SK-N-SH treated with all-trans-retinoic acid at 6 μM for 48 hours (cell line): ENCODE measurements around the gene HIVEP3.
A peak's percentile ranks its signal among the peaks of the same experiment; 100 is the strongest.

ENCODE experiments used
- ATAC-seq: fragments of 200-7000 bp; cut with Tn5 transposase; 3 replicates; pipeline ENCODE4 v1.9.1; 2020; ENCODE audit warnings: mild to moderate bottlenecking, moderate library complexity
- BACH2 ChIP-seq: fragments of 250-450 bp; sonication (Bioruptor Pico); IDR thresholded peaks from 2 replicates; pipeline ENCODE4 v1.9.0; 2021; ENCODE audit warnings: mild to moderate bottlenecking, borderline replicate concordance
- CSDC2 ChIP-seq: fragments of 250-450 bp; sonication (Bioruptor Pico); IDR thresholded peaks from 2 replicates; pipeline ENCODE4 v1.5.0; 2020; ENCODE audit warnings: mild to moderate bottlenecking, moderate library complexity
- ESRRG ChIP-seq: fragments of 250-450 bp; sonication (Bioruptor Pico); IDR thresholded peaks from 2 replicates; pipeline ENCODE4 v1.6.1; 2021; ENCODE audit warnings: mild to moderate bottlenecking
- GLIS3 ChIP-seq: fragments of 250-450 bp; sonication (Bioruptor Pico); IDR thresholded peaks from 2 replicates; pipeline ENCODE4 v1.5.0; 2020; ENCODE audit warnings: mild to moderate bottlenecking, moderate library complexity
- OSR1 ChIP-seq: fragments of 250-450 bp; sonication (Bioruptor Pico); IDR thresholded peaks from 2 replicates; pipeline ENCODE4 v1.8.0; 2022; ENCODE audit warnings: moderate library complexity, mild to moderate bottlenecking, inconsistent platforms
- PPARA ChIP-seq: fragments of 250-450 bp; sonication (Bioruptor Pico); IDR thresholded peaks from 2 replicates; pipeline ENCODE4 v1.5.0; 2020; ENCODE audit warnings: mild to moderate bottlenecking, borderline replicate concordance
- RARB ChIP-seq: fragments of 250-450 bp; sonication (Bioruptor Pico); IDR thresholded peaks from 2 replicates; pipeline ENCODE4 v1.8.0; 2021; ENCODE audit warnings: mild to moderate bottlenecking, moderate library complexity
- SNAI2 ChIP-seq: fragments of 250-450 bp; sonication (Bioruptor Pico); IDR thresholded peaks from 2 replicates; pipeline ENCODE4 v1.5.0; 2020; ENCODE audit warnings: mild to moderate bottlenecking, moderate library complexity
- TCF4 ChIP-seq: fragments of 250-450 bp; sonication (Bioruptor Pico); IDR thresholded peaks from 2 replicates; pipeline ENCODE4 v1.8.0; 2021; ENCODE audit warnings: mild to moderate bottlenecking, moderate library complexity, borderline replicate concordance
- ZFP3 ChIP-seq: fragments of 250-450 bp; sonication (Bioruptor Pico); IDR thresholded peaks from 2 replicates; pipeline ENCODE4 v1.5.0; 2020; ENCODE audit warnings: mild to moderate bottlenecking, moderate library complexity
- ZFP30 ChIP-seq: fragments of 450-650 bp; formaldehyde crosslinking; IDR thresholded peaks from 2 replicates; pipeline ENCODE4 v1.5.0; 2022; ENCODE audit warnings: mild to moderate bottlenecking, moderate library complexity
- ZNF565 ChIP-seq: fragments of 450-650 bp; formaldehyde crosslinking; conservative IDR thresholded peaks from 2 replicates; pipeline ENCODE4 v1.5.0; 2020; ENCODE audit warnings: low read depth, mild to moderate bottlenecking, moderate library complexity
- ZNF8 ChIP-seq: fragments of 450-650 bp; formaldehyde crosslinking; IDR thresholded peaks from 2 replicates; pipeline ENCODE4 v1.5.0; 2020; ENCODE audit warnings: mild to moderate bottlenecking, moderate library complexity
- TF ChIP-seq, protein P1 (sequence below): fragments of 250-450 bp; sonication (Bioruptor Pico); IDR thresholded peaks from 2 replicates; pipeline ENCODE4 v1.5.0; 2020; ENCODE audit warnings: mild to moderate bottlenecking, moderate library complexity
- TF ChIP-seq, protein P2 (sequence below): fragments of 250-450 bp; sonication (Bioruptor Pico); IDR thresholded peaks from 2 replicates; pipeline ENCODE4 v1.5.1; 2020; ENCODE audit warnings: low read depth, mild to moderate bottlenecking, moderate library complexity
- TF ChIP-seq, protein P3 (sequence below): fragments of 250-450 bp; sonication (Bioruptor Pico); IDR thresholded peaks from 2 replicates; pipeline ENCODE4 v1.8.0; 2021; ENCODE audit warnings: low read depth, mild to moderate bottlenecking, moderate library complexity, borderline replicate concordance
- TF ChIP-seq, protein P4 (sequence below): fragments of 250-450 bp; sonication (Bioruptor Pico); IDR thresholded peaks from 2 replicates; pipeline ENCODE4 v1.8.0; 2020; ENCODE audit warnings: mild to moderate bottlenecking, moderate library complexity, borderline replicate concordance

Gene HIVEP3

DNA sequence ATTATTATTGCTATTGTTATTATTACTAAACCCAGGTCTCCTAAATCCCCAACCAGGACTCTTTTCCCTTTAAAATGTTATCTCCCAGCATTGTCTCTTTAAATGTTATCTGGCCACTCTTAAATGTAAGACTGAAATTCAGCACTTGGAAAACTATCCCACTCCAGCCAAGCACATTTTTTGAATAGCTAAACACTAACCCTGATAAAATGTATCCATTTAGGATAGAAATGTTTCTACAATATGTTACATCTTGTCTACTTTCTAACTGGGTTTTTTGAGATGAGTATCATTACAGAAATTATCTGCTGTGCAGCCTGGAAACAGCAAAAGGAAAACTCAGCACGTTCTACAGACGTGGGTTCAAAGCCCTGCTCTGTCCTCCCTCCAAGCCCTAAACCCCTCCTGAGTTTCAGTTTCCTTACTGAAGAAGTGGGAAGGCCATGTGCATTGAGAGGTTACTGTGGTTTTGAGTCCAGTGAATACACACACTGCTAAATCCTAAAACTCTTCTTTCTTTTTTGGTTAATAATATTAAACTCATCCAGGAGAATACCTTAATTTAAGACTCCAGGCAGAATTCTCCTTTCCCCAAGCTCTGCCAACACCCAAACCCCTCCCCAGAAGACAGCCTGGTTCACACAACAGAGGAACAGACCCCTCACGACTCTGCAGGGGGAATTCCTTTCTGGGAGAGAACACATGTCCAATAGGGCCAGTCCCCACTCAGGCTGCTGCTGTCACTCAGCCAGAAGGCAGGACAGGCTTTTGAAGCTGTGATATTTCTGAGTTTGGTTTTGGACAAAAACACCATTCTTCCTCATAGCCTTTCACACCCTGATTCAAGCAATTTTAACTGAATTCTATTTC is 41.9 kb downstream of the HIVEP3 start:
- no peak for TF ChIP-seq OSR1 (CRISPR knock-in tag)
- no peak for TF ChIP-seq CSDC2 (CRISPR knock-in tag)
- no peak for TF ChIP-seq ZNF8 (CRISPR knock-in tag)
- ATAC-seq: peak; percentile 77

DNA sequence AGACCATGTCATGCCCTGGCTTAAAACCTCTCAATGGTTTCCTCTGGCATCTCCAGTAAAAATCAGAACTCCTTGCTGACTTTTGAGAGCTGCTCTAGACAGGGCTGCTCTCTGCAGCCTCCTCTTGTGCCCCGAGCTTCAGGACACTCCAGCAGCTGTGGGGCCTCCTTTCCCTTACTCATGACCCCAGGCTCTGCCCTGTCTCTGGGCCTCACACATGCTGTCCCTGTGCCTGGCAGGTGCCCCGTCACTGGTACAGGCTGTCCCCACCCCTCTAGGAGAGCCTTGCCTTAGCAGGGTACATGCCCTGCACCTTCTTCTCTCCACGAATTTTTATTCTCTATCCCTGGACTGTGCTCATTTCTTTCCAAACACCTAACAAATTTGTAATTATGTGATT is 43.2 kb downstream of the HIVEP3 start:
- no peak for TF ChIP-seq BACH2 (CRISPR knock-in tag)
- no peak for TF ChIP-seq CSDC2 (CRISPR knock-in tag)
- TF ChIP-seq ZFP3 (CRISPR knock-in tag): no peak
- TF ChIP-seq RARB (CRISPR knock-in tag): no peak
- TF ChIP-seq TCF4 (CRISPR knock-in tag): no peak
- no peak for TF ChIP-seq SNAI2 (CRISPR knock-in tag)
- TF ChIP-seq, protein P1, sequence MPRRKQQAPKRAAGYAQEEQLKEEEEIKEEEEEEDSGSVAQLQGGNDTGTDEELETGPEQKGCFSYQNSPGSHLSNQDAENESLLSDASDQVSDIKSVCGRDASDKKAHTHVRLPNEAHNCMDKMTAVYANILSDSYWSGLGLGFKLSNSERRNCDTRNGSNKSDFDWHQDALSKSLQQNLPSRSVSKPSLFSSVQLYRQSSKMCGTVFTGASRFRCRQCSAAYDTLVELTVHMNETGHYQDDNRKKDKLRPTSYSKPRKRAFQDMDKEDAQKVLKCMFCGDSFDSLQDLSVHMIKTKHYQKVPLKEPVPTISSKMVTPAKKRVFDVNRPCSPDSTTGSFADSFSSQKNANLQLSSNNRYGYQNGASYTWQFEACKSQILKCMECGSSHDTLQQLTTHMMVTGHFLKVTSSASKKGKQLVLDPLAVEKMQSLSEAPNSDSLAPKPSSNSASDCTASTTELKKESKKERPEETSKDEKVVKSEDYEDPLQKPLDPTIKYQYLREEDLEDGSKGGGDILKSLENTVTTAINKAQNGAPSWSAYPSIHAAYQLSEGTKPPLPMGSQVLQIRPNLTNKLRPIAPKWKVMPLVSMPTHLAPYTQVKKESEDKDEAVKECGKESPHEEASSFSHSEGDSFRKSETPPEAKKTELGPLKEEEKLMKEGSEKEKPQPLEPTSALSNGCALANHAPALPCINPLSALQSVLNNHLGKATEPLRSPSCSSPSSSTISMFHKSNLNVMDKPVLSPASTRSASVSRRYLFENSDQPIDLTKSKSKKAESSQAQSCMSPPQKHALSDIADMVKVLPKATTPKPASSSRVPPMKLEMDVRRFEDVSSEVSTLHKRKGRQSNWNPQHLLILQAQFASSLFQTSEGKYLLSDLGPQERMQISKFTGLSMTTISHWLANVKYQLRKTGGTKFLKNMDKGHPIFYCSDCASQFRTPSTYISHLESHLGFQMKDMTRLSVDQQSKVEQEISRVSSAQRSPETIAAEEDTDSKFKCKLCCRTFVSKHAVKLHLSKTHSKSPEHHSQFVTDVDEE: no peak
- no peak for TF ChIP-seq ZFP30 (CRISPR knock-in tag)
- TF ChIP-seq OSR1 (CRISPR knock-in tag): no peak
- TF ChIP-seq, protein P2, sequence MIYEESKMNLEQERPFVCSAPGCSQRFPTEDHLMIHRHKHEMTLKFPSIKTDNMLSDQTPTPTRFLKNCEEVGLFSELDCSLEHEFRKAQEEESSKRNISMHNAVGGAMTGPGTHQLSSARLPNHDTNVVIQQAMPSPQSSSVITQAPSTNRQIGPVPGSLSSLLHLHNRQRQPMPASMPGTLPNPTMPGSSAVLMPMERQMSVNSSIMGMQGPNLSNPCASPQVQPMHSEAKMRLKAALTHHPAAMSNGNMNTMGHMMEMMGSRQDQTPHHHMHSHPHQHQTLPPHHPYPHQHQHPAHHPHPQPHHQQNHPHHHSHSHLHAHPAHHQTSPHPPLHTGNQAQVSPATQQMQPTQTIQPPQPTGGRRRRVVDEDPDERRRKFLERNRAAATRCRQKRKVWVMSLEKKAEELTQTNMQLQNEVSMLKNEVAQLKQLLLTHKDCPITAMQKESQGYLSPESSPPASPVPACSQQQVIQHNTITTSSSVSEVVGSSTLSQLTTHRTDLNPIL: no peak
- no peak for TF ChIP-seq GLIS3 (CRISPR knock-in tag)
- TF ChIP-seq, protein P3, sequence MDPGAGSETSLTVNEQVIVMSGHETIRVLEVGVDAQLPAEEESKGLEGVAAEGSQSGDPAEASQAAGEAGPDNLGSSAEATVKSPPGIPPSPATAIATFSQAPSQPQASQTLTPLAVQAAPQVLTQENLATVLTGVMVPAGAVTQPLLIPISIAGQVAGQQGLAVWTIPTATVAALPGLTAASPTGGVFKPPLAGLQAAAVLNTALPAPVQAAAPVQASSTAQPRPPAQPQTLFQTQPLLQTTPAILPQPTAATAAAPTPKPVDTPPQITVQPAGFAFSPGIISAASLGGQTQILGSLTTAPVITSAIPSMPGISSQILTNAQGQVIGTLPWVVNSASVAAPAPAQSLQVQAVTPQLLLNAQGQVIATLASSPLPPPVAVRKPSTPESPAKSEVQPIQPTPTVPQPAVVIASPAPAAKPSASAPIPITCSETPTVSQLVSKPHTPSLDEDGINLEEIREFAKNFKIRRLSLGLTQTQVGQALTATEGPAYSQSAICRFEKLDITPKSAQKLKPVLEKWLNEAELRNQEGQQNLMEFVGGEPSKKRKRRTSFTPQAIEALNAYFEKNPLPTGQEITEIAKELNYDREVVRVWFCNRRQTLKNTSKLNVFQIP: no peak
- TF ChIP-seq PPARA (CRISPR knock-in tag): no peak
- TF ChIP-seq ESRRG (CRISPR knock-in tag): no peak
- no peak for TF ChIP-seq ZNF8 (CRISPR knock-in tag)
- ATAC-seq: no peak; the same call in 2 of the 3 replicates

DNA sequence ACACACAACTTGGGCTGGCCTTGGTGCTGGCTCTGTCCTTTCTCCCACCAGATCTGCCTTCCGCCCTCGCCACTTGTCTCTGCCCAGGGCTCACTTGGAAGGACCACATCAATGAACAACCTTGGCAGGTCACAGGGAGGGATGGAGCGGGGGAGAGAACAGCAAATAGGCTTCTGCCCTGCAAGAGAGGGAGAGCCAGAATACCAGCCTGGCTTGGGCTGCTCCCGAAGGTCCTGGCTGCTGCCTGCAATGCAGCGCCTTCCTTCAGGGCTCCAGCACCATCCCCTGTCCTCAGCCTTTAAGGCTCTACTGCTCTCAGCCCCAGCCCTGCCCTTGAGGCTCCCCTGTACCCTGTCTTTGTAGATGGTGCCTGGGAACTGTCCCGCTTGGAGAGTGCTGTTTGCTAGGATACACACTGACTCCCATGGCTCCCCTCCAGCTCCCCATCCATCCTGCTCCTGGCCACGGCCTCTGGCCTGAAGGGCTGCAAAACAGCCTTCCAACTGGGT is 43.8 kb downstream of the HIVEP3 start:
- TF ChIP-seq ZNF565 (no peak), OSR1 (CRISPR knock-in tag) (no peak), SNAI2 (CRISPR knock-in tag) (no peak), GLIS3 (CRISPR knock-in tag) (no peak), BACH2 (CRISPR knock-in tag) (no peak), ESRRG (CRISPR knock-in tag) (no peak), ZFP30 (CRISPR knock-in tag) (no peak), RARB (CRISPR knock-in tag) (no peak)
- TF ChIP-seq, protein P4, sequence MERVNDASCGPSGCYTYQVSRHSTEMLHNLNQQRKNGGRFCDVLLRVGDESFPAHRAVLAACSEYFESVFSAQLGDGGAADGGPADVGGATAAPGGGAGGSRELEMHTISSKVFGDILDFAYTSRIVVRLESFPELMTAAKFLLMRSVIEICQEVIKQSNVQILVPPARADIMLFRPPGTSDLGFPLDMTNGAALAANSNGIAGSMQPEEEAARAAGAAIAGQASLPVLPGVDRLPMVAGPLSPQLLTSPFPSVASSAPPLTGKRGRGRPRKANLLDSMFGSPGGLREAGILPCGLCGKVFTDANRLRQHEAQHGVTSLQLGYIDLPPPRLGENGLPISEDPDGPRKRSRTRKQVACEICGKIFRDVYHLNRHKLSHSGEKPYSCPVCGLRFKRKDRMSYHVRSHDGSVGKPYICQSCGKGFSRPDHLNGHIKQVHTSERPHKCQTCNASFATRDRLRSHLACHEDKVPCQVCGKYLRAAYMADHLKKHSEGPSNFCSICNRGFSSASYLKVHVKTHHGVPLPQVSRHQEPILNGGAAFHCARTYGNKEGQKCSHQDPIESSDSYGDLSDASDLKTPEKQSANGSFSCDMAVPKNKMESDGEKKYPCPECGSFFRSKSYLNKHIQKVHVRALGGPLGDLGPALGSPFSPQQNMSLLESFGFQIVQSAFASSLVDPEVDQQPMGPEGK (CRISPR knock-in tag): no peak
- TF ChIP-seq, protein P2: no peak
- TF ChIP-seq, protein P1: no peak
- TF ChIP-seq, all 23 proteins: peak for 0
- ATAC-seq: peak; percentile 56
